HEK293T (cell line): ENCODE measurements around the gene FNDC5.

Source experiments
- CTCF ChIA-PET: fragments of 350-600 bp; formaldehyde crosslinking; extraction: SDS; loops from one replicate; lab custom pipeline; 2021; ENCODE audit warnings: antibody characterized with exemption, inconsistent platforms; lab: Yijun Ruan, JAX
- POLR2A ChIA-PET: fragments of 350-600 bp; formaldehyde crosslinking; extraction: SDS; loops from one replicate; lab custom pipeline; 2020; ENCODE audit warnings: antibody characterized with exemption, inconsistent platforms; lab: Yijun Ruan, JAX
- DNase-seq: peaks from one replicate; pipeline ENCODE4 v3.0.0; 2012; ENCODE audit warnings: mixed read lengths; ENCODE audit errors: extremely low spot score
- ARNT ChIP-seq: fragments of 450-650 bp; IDR thresholded peaks from 2 replicates; pipeline ENCODE4 v1.6.1; 2017; ENCODE audit warnings: mild to moderate bottlenecking
- BHLHE40 ChIP-seq: fragments of 450-650 bp; IDR thresholded peaks from 2 replicates; pipeline ENCODE4 v1.6.1; 2016; ENCODE audit warnings: mild to moderate bottlenecking, moderate library complexity, borderline replicate concordance
- CTBP1 ChIP-seq: fragments of 450-650 bp; IDR thresholded peaks from 2 replicates; pipeline ENCODE4 v1.6.1; 2016; ENCODE audit warnings: borderline replicate concordance
- ELF4 ChIP-seq: fragments of 450-650 bp; IDR thresholded peaks from 2 replicates; pipeline ENCODE4 v1.6.1; 2017; ENCODE audit warnings: antibody characterized with exemption
- FOXA1 ChIP-seq: fragments of 450-650 bp; IDR thresholded peaks from 2 replicates; pipeline ENCODE4 v1.6.1; 2016; ENCODE audit warnings: mild to moderate bottlenecking
- FOXK2 ChIP-seq: fragments of 450-650 bp; IDR thresholded peaks from 2 replicates; pipeline ENCODE4 v1.6.1; 2016; ENCODE audit warnings: mild to moderate bottlenecking
- FOXM1 ChIP-seq: fragments of 450-650 bp; IDR thresholded peaks from 2 replicates; pipeline ENCODE4 v1.6.1; 2017; ENCODE audit warnings: mild to moderate bottlenecking, borderline replicate concordance
- HDGF ChIP-seq: fragments of 450-650 bp; IDR thresholded peaks from 2 replicates; pipeline ENCODE4 v1.6.1; 2017; ENCODE audit warnings: antibody characterized with exemption, borderline replicate concordance
- L3MBTL2 ChIP-seq: fragments of 450-650 bp; conservative IDR thresholded peaks from 2 replicates; pipeline ENCODE4 v1.6.1; 2016; ENCODE audit warnings: mild to moderate bottlenecking
- LEF1 ChIP-seq: fragments of 450-650 bp; IDR thresholded peaks from 2 replicates; pipeline ENCODE4 v1.6.1; 2017; ENCODE audit warnings: mild to moderate bottlenecking, borderline replicate concordance
- NFRKB ChIP-seq: fragments of 450-650 bp; IDR thresholded peaks from 2 replicates; pipeline ENCODE4 v1.6.1; 2016; ENCODE audit warnings: mild to moderate bottlenecking, moderate library complexity
- PKNOX1 ChIP-seq: fragments of 450-650 bp; IDR thresholded peaks from 2 replicates; pipeline ENCODE4 v1.6.1; 2016
- SP1 ChIP-seq: fragments of 450-650 bp; IDR thresholded peaks from 2 replicates; pipeline ENCODE4 v1.6.1; 2017
- SUZ12 ChIP-seq: fragments of 450-650 bp; IDR thresholded peaks from 2 replicates; pipeline ENCODE4 v1.6.1; 2016; ENCODE audit warnings: mild to moderate bottlenecking
- TARDBP ChIP-seq: fragments of 450-650 bp; IDR thresholded peaks from 2 replicates; pipeline ENCODE4 v1.6.1; 2016
- ZNF384 ChIP-seq: fragments of 450-650 bp; IDR thresholded peaks from 2 replicates; pipeline ENCODE4 v1.6.1; 2016

The FNDC5 gene

GRCh38 chr1:32868085-32868484 is 2.6 kb downstream of the FNDC5 start:
- ChIA-PET CTCF (interaction anchor here (1.2 to 1.6 kb wide), 2 partner anchors 8 to 156 kb away, joined by 4 read pairs; no protein-coding TSS in a partner anchor), POLR2A (no interaction called here)
- TF ChIP-seq ELF4: no peak
- no peak for TF ChIP-seq TARDBP
- no peak for TF ChIP-seq L3MBTL2
- TF ChIP-seq PKNOX1: no peak
- TF ChIP-seq FOXA1: no peak
- TF ChIP-seq ZNF384: no peak
- no peak for TF ChIP-seq ARNT
- no peak for TF ChIP-seq FOXK2
- DNase-seq: no peak

GRCh38 chr1:32867671-32868070 is 3.0 kb downstream of the FNDC5 start:
- POLR2A ChIA-PET: no interaction called here
- TF ChIP-seq SP1 (no peak), BHLHE40 (no peak), HDGF (no peak)
- no peak for DNase-seq
- CTCF ChIA-PET: interaction anchor here (1.2 to 1.6 kb wide), 2 partner anchors 9 to 155 kb away, joined by 4 read pairs; no protein-coding TSS in a partner anchor

- CTCF ChIA-PET: interaction anchor here (1.2 to 1.6 kb wide), 2 partner anchors 9 to 155 kb away, joined by 4 read pairs; no protein-coding TSS in a partner anchor
- DNase-seq: no peak
- POLR2A ChIA-PET: no interaction called here
- TF ChIP-seq HDGF: no peak
- TF ChIP-seq FOXA1: no peak
- TF ChIP-seq TARDBP: no peak
- no peak for TF ChIP-seq LEF1
- TF ChIP-seq CTBP1: no peak
- TF ChIP-seq FOXK2: no peak
- TF ChIP-seq ELF4: no peak
- TF ChIP-seq PKNOX1: no peak
- TF ChIP-seq ARNT: no peak
- no peak for TF ChIP-seq SUZ12
- TF ChIP-seq BHLHE40: no peak
Observed at GRCh38 chr1:32867151-32867550, 3.6 kb downstream of the FNDC5 start.

GRCh38 chr1:32865639-32866405 is 4.9 kb downstream of the FNDC5 start:
- ChIA-PET CTCF (no interaction called here), POLR2A (no interaction called here)
- TF ChIP-seq ZNF384: no peak
- no peak for TF ChIP-seq BHLHE40
- TF ChIP-seq TARDBP: no peak
- TF ChIP-seq LEF1: no peak
- DNase-seq: no peak

GRCh38 chr1:32864375-32865019 is 6.2 kb downstream of the FNDC5 start:
- DNase-seq: no peak
- CTCF ChIA-PET: no interaction called here
- POLR2A ChIA-PET: no interaction called here
- TF ChIP-seq FOXA1: no peak
- no peak for TF ChIP-seq SUZ12
- TF ChIP-seq ARNT: no peak
- TF ChIP-seq BHLHE40: no peak
- no peak for TF ChIP-seq ELF4
- no peak for TF ChIP-seq FOXM1
- TF ChIP-seq ZNF384: no peak
- TF ChIP-seq FOXK2: no peak

- TF ChIP-seq SUZ12 (no peak), ZNF384 (no peak), CTBP1 (no peak), ARNT (no peak), FOXK2 (no peak)
- DNase-seq: no peak
- POLR2A ChIA-PET: interaction anchor here (1.2 kb wide), 1 partner anchor 13 kb away, joined by 3 read pairs; no protein-coding TSS in a partner anchor
- CTCF ChIA-PET: interaction anchor here (1.4 kb wide), 1 partner anchor 8 kb away, joined by 4 read pairs; no protein-coding TSS in a partner anchor
Observed at GRCh38 chr1:32863881-32864245, 6.8 kb downstream of the FNDC5 start.

GRCh38 chr1:32863218-32863880 is 7.4 kb downstream of the FNDC5 start:
- no peak for DNase-seq
- CTCF ChIA-PET: interaction anchor here (1.4 kb wide), 1 partner anchor 8 kb away, joined by 4 read pairs; no protein-coding TSS in a partner anchor
- POLR2A ChIA-PET: interaction anchor here (1.2 kb wide), 1 partner anchor 12 kb away, joined by 3 read pairs; no protein-coding TSS in a partner anchor
- no peak for TF ChIP-seq NFRKB
- TF ChIP-seq ZNF384: no peak
- no peak for TF ChIP-seq PKNOX1
- no peak for TF ChIP-seq FOXA1
- no peak for TF ChIP-seq CTBP1
- no peak for TF ChIP-seq HDGF
- no peak for TF ChIP-seq BHLHE40
- TF ChIP-seq TARDBP: no peak
